Stimulated activated CD8-positive, alpha-beta memory T cell treated with anti-CD3 and anti-CD28 coated beads, Interleukin-15, amount 100 ng/mL, for 4 hours (primary cell): ENCODE data around the gene BCL3.
A peak's percentile ranks its signal among the peaks of the same experiment; 100 is the strongest.
"Not testable (repeated sequence)": the region's sequence is repeated elsewhere in the genome, so short reads cannot be mapped to it uniquely, and the experiment has no call there.

Source experiments
- DNase-seq, 2 donors: peaks; one replicate each; pipeline ENCODE4 v3.0.0-alpha.2; 2020; ENCODE audit warnings: low read depth in 2 of 2

BCL3 gene

DNA sequence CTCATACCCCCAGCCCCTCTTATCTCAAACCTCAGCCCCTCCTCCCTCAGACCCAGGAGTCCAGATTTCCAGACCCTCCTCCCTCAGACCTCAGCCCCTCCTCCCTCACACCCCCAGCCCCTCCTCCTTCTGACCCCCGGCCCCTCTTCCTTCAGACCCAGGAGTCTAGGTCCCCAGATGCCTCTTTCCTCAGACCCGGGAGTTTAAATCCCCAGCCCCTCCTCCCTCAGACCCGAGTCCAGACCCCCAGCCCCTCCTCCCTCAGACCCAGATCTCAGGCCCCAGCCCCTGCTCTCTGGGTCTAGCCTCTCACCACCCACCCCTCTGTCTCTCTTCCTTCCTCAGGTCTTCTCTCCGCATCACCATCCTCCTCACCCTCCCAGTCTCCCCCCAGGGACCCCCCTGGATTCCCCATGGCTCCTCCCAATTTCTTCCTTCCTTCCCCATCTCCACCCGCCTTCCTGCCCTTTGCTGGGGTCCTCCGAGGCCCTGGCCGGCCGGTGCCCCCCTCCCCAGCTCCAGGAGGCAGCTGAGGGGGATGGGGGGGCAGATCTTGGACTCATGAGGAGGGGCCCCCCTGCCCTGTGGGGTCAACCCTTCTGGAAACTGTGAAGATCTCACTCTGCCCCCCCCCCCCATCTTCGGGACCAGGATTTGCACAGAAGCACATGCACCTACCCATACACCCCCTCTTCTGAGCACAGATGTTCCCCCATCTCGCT is 10.7 kb downstream of the BCL3 start:
- no peak for DNase-seq

DNA sequence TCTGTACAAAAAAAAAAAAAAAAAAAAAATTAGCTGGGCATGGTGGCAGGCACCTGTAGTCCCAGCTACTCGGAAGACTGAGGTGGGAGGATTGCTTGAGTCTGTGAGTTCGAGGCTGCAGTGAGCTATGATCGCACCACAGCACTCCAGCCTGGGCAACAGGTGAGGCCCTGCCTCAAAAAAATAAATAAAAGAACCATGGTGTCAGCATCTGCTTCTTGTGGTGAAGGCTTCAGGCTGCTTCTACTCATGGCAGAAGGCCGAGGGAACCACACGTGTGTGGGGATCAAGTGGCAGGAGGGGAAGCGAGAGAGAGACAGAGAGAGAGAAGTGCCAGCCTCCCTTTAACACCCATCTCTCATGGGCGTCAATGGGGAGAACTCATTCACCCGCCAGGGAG is 13.5 kb downstream of the BCL3 start:
- no peak for DNase-seq

- DNase-seq: no peak
Measured at GRCh38 chr19:44765033-44765948, 16.8 kb downstream of the BCL3 start.

- DNase-seq: no peak
Measured at GRCh38 chr19:44765949-44766335, 17.4 kb downstream of the BCL3 start.

GRCh38 chr19:44767295-44768180 is 19.0 kb downstream of the BCL3 start:
- DNase-seq: no peak

DNA sequence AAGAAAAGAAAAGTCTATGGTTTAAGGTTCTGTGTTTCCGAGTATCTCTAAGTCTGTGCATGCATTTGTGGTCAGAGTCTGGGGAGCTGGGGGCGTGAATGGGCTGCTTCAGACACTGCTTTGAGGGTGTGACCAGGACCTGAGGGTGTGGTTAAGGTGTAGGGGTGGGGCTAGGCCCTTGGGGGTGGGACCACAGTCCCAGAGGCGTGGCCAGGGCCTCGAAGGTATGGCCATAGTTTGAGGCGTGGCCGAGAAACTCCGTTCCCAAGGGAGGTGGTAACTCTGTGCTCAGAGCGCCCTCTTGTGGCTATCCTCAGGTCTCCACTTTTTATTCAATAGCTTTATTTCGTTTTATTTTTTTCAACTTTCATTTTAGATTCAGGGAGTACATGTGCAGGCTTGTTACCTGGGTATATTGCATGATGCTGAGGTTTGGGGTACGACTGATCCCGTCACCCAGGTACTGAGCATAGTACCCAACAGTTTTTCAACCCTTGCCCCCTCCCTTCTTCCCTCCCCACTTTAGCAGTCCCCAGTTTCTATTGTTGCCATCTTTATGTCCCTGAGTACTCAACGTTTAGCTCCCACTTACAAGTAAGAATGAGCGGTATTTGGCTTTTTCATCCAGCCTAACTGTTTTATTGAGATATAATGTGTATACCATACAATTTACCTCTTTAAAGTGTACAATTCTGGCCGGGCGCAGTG is 22.2 kb downstream of the BCL3 start:
- DNase-seq: peak; percentile 94 to 95

DNA sequence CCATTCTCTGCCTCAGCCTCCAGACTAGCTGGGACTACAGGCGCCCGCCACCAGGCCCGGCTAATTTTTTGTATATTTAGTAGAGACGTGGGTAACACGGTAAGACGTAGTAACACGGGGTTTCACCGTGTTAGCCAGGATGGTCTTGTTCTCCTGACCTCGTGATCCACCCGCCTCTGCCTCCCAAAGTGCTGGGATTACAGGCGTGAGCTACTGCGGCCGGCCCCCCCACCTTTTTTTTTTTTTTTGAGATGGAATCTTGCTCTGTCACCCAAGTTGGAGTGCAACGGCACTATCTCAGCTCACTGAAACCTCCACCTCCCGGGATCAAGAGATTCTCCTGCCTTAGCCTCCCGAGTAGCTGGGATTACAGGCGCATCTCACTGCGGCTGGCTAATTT is 23.6 kb downstream of the BCL3 start:
- DNase-seq: not testable (repeated sequence)

DNA sequence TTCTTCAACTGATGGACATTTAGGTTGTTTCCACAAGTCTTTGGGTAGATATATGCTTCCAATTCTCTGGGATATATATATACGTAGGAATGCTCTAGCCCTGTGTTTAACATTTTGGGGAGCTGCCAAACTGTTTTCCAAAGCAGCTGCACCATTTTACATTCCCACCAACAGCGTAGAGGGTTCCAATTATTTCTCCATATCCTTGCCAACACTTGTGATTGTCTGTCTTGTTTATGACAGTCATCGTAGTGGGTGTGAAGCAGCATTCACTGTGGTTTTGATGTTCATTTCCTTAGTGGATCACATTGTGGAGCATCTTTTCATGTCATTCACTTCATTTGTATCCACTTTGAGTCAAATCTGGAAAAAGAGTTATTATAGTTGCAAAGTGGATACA is 24.5 kb downstream of the BCL3 start:
- DNase-seq: no peak

- no peak for DNase-seq
Measured at GRCh38 chr19:44775676-44776240, 27.2 kb downstream of the BCL3 start.

GRCh38 chr19:44776402-44777096 is 28.0 kb downstream of the BCL3 start:
- DNase-seq: no peak

DNA sequence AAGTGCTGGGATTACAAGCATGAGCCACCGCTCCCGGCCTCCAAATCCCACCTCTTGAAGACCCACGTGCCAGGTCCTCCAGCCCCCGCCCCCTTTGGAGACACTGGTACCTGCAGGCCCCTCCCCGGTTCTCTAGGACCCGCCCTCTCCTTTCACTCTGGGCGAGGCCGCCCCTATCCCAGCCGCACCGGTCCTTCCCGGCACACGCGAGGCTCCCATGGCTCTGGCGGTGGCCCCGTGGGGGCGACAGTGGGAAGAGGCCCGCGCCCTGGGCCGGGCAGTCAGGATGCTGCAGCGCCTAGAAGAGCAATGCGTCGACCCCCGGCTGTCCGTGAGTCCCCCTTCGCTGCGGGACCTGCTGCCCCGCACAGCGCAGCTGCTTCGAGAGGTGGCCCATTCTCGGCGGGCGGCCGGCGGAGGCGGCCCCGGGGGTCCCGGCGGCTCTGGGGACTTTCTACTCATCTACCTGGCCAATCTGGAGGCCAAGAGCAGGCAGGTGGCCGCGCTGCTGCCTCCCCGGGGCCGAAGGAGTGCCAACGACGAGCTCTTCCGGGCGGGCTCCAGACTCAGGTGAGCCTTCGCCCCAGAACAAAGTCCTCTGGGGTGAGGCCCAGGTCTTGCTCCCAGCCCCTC is 29.3 kb downstream of the BCL3 start, which contains the start of gene CBLC:
TSS of gene CBLC (plus strand) at position 176 of the 633 bp plus-strand sequence. CDS start at position 218, 42 bp downstream.
- no peak for DNase-seq

- no peak for DNase-seq
Measured at GRCh38 chr19:44779150-44779549, 30.6 kb downstream of the BCL3 start.

DNA sequence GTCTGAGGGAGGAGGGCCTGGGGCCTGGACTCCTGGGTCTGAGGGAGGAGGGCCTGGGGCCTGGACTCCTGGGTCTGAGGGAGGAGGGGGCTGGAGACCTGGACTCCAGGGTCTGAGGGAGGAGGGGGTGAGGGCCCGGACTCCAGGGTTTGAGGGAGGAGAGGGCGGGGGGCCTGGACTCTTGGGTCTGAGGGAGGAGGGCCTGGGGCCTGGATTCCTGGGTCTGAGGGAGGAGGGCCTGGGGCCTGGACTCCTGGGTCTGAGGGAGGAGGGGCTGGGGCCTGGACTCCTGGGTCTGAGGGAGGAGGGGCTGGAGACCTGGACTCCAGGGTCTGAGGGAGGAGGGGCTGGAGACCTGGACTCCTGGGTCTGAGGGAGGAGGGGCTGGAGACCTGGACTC is 33.2 kb downstream of the BCL3 start:
- not testable (repeated sequence) for DNase-seq

DNA sequence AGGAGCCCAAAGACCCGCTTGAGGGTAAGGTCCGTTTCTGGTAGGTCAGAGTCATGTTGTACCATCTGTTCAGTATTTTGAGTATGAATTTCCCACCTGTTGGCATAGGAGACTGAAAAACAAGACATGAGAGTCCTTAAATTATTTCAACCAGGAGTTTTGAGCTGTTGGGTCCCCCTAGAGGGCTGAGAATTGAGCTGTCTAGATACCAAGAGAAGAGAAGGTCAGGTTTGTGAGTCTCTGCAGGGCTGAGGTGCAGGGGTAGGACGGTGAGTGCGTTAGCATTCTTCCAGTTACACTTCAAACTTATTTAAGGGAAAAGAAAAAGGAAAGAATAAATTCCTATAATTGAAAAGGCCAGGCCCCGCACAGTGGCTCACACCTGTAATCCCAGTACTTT is 34.2 kb downstream of the BCL3 start:
- DNase-seq: no peak

DNA sequence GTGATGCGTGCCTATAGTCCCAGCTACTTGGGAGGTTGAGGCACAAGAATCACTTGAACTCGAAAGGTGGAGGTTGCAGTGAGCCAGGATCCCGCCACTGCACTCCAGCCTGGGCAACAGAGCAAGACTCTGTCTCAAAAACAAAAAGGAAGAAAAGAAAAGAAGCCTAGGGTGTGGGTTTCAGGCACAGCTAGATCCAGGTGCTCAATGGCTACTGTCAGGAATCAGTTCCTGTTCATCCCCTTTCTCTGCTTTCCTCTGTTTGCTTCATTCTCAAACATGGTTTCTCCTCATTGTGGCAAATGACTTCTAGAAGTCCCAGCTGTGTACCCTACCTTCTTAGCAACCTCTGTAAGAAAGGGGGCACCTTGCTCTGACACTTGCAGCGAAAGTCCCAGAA is 35.0 kb downstream of the BCL3 start:
- DNase-seq: no peak

GRCh38 chr19:44785271-44785670 is 36.8 kb downstream of the BCL3 start:
- DNase-seq: no peak

DNA sequence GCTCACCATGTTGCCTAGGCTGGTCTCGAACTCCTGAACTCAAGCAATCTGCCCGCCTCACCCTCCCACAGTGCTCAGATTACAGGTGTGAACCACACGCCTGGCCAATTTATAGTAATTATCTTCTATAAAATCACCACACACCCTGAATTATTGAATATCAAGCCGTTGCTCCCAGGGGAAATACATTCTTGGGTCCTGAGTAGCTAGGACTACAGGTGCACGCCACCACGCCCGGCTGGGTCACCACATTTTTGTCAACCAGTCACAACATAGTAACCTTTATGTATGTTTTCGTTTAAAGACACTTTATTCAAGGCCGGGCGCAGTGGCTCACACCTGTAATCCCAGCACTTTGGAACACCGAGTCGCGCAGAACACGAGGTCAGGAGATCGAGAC is 37.5 kb downstream of the BCL3 start:
- DNase-seq: no peak

DNA sequence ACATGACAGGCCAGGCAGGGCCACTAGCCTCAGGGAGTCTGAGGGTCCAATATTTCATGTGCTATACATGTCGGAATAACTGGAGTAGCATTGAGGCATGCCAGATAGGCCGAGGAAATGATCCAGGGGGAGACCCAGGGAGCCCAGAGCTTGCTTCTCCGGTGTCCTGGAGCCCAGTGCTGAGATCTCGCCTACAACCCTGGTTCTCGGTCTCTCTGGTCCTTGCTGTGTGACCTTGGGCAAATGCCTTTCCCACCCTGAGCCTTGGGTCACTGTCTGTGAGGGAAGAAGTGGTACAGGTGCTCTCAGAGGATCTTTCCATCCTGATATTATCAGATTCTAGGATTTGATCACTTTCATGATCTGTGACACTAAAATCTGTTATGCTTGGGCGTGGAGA is 40.5 kb downstream of the BCL3 start:
- no peak for DNase-seq

GRCh38 chr19:44789943-44790483 is 41.5 kb downstream of the BCL3 start:
- DNase-seq: no peak

- DNase-seq: no peak
Measured at GRCh38 chr19:44792281-44792680, 43.8 kb downstream of the BCL3 start.
